Activated CD8-positive, alpha-beta T cell treated with anti-CD3 and anti-CD28 coated beads for 36 hours (primary cell): ENCODE data around the gene RFNG. TPM values are rescaled to one million over a fixed set of nuclear protein-coding genes. Genes with fewer than 3 reads are reported as not detected.
A peak's percentile ranks its signal among the peaks of the same experiment; 100 is the strongest.

Experiments
- ATAC-seq: fragments of 200-7000 bp; cut with Tn5 transposase; one replicate; pipeline ENCODE4 v1.10.0; 2021; ENCODE audit warnings: mild to moderate bottlenecking, moderate library complexity
- CTCF ChIA-PET: fragments of 350-600 bp; sonication (Branson Sonifier 250); formaldehyde crosslinking; loops from one replicate; lab custom pipeline; 2021; ENCODE audit warnings: antibody characterized with exemption; lab: Charles Lee
- POLR2A ChIA-PET: fragments of 350-600 bp; sonication (Branson Sonifier 250); formaldehyde crosslinking; loops from one replicate; lab custom pipeline; 2021; ENCODE audit warnings: antibody characterized with exemption; lab: Charles Lee
- DNase-seq: peaks from one replicate; pipeline ENCODE4 v3.0.0-alpha.2; 2020
- H3K27ac Mint-ChIP-seq: one replicate; pipeline ENCODE4 v1.8.0; 2021; ENCODE audit warnings: mild to moderate bottlenecking, mixed read lengths
- H3K27me3 Mint-ChIP-seq: one replicate; pipeline ENCODE4 v1.8.0; 2021; ENCODE audit warnings: mixed read lengths
- H3K36me3 Mint-ChIP-seq: one replicate; pipeline ENCODE4 v1.8.0; 2021; ENCODE audit warnings: low read depth, mixed read lengths
- H3K4me1 Mint-ChIP-seq: one replicate; pipeline ENCODE4 v1.8.0; 2021; ENCODE audit warnings: low read depth, mixed read lengths
- H3K4me3 Mint-ChIP-seq: one replicate; pipeline ENCODE4 v1.8.0; 2021; ENCODE audit warnings: mild to moderate bottlenecking, moderate library complexity, mixed read lengths
- H3K9me3 Mint-ChIP-seq: one replicate; pipeline ENCODE4 v1.8.0; 2021; ENCODE audit warnings: mixed read lengths
- CTCF ChIP-seq: fragments of 200-600 bp; IDR thresholded peaks from one replicate; pipeline ENCODE4 v1.8.0; 2022; ENCODE audit warnings: antibody characterized with exemption, mild to moderate bottlenecking
- intact Hi-C: fragments of 100-400 bp; cut with micrococcal nuclease; formaldehyde crosslinking; loops from one replicate; pipeline ENCODE4 v1.10.0; 2022
- total RNA-seq, 2 experiments: library from RNA; stranded (reverse); gene quantifications; one replicate each; pipeline ENCODE4 v1.2.3, GENCODE V29; 2021

The RFNG gene
- total RNA-seq, 2 experiments from 2014 or later: 14.2 to 15.3 TPM

GRCh38 chr17:82030470-82031302 is 20.9 kb downstream of the RFNG start:
- peak; percentile 85 for DNase-seq
- POLR2A ChIA-PET: interaction anchor here (0.9 to 1.7 kb wide), 7 partner anchors 9 to 160 kb away, joined by 3 to 8 read pairs (median 5); partner anchors contain the start of genes ARHGDIA, CENPX and DUS1L
- Mint-ChIP-seq H3K9me3 (no peaks in the 10 kb centered on the region), H3K4me3 (peak overlapping the region; percentile 73), H3K4me1 (peaks cover 7% of the 10 kb centered on the region), H3K27ac (no peak overlapping the region), H3K36me3 (peaks cover 5% of the 10 kb centered on the region), H3K27me3 (no peaks in the 10 kb centered on the region)
- ATAC-seq: peak; percentile 87
- CTCF ChIA-PET: interaction anchor here (0.6 to 3.8 kb wide), 39 partner anchors 8 to 462 kb away, joined by 3 to 28 read pairs (median 4); partner anchors contain the start of genes ASPSCR1, CD7, DUS1L and FASN
- intact Hi-C loops: no loop called here
- TF ChIP-seq CTCF: peak; percentile 100

DNA sequence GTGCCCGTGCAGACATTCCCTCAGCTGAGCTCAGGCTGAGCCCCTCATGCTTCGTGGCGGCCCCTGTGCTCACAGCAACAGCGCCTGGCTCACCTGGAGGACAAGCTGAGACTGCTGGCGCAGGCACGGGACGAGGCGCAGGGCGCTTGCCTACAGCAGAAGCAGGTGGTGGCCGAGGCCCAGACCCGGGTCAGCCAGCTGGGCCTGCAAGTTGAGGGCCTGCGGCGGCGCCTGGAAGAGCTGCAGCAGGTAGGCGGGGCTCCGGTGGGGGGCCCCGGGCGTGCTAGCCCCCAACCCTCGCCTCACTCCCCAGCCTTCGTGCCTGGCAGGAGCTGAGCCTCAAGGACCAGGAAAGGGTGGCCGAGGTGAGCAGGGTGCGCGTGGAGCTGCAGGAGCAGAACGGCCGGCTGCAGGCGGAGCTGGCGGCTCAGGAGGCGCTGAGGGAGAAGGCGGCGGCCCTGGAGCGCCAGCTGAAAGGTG is 21.6 kb downstream of the RFNG start:
- Mint-ChIP-seq H3K27me3 (no peaks in the 10 kb centered on the region), H3K9me3 (no peaks in the 10 kb centered on the region), H3K36me3 (no peaks in the 10 kb centered on the region), H3K27ac (no peak overlapping the region), H3K4me1 (peaks cover 7% of the 10 kb centered on the region), H3K4me3 (no peak overlapping the region)
- ChIA-PET POLR2A (interaction anchor here (0.8 to 1.7 kb wide), 9 partner anchors 8 to 160 kb away, joined by 3 to 8 read pairs (median 4); partner anchors contain the start of genes ARHGDIA, CENPX and DUS1L), CTCF (interaction anchor here (0.7 to 3.8 kb wide), 39 partner anchors 10 to 463 kb away, joined by 3 to 28 read pairs (median 4); partner anchors contain the start of genes ASPSCR1, CD7, DUS1L and FASN)
- DNase-seq (no peak), ATAC-seq (no peak)
- no peak for TF ChIP-seq CTCF
- intact Hi-C loops: loop anchor here (10.0 kb wide), 1 partner anchor 125 kb away; no protein-coding TSS in a partner anchor

- Mint-ChIP-seq H3K27ac (no peak overlapping the region), H3K9me3 (no peaks in the 10 kb centered on the region), H3K4me1 (peaks cover 7% of the 10 kb centered on the region), H3K36me3 (no peaks in the 10 kb centered on the region), H3K4me3 (no peak overlapping the region), H3K27me3 (no peaks in the 10 kb centered on the region)
- intact Hi-C loops: loop anchor here (10.0 kb wide), 1 partner anchor 125 kb away; no protein-coding TSS in a partner anchor
- TF ChIP-seq CTCF: no peak
- POLR2A ChIA-PET: interaction anchor here (0.8 to 1.7 kb wide), 4 partner anchors 21 to 159 kb away, joined by 3 to 8 read pairs (median 4); partner anchors contain the start of gene ARHGDIA
- CTCF ChIA-PET: interaction anchor here (0.8 to 3.8 kb wide), 17 partner anchors 9 to 292 kb away, joined by 3 to 28 read pairs (median 7); partner anchors contain the start of genes ASPSCR1, DUS1L and FASN
- no peak for DNase-seq
- ATAC-seq: no peak
These were observed 22.2 kb downstream of the RFNG start for GRCh38 chr17:82029391-82029790.

- H3K4me3 Mint-ChIP-seq: no peak overlapping the region
- intact Hi-C loops: loop anchor here (10.0 kb wide), 1 partner anchor 126 kb away; no protein-coding TSS in a partner anchor
These were observed 22.6 kb downstream of the RFNG start for GRCh38 chr17:82028966-82029365.

More at GRCh38 chr17:82028966-82029365, 22.6 kb downstream of the RFNG start:
- ChIA-PET CTCF (interaction anchor here (0.8 to 3.8 kb wide), 9 partner anchors 8 to 78 kb away, joined by 3 to 28 read pairs (median 10); partner anchors contain the start of genes DUS1L and FASN), POLR2A (interaction anchor here (0.9 kb wide), 1 partner anchor 92 kb away, joined by 3 read pairs; no protein-coding TSS in a partner anchor)
- ATAC-seq (no peak), DNase-seq (no peak)
- peaks cover 10% of the 10 kb centered on the region for H3K4me1 Mint-ChIP-seq
- H3K9me3 Mint-ChIP-seq: no peaks in the 10 kb centered on the region
- H3K27me3 Mint-ChIP-seq: no peaks in the 10 kb centered on the region
- TF ChIP-seq CTCF: no peak
- H3K36me3 Mint-ChIP-seq: no peaks in the 10 kb centered on the region
- no peak overlapping the region for H3K27ac Mint-ChIP-seq
